Measurements from ENCODE around the gene E2F6.

Gene E2F6

GRCh38 chr2:11483806-11484617, 18.1 kb upstream of the E2F6 start:
- no peak for DNase-seq (ENCODE audit: low spot score)

GRCh38 chr2:11482473-11483035, 16.6 kb upstream of the E2F6 start:
- in situ Hi-C loops (cut with MboI; ENCODE audit: low sequenced_read_pairs, unreplicated experiment) = no loop called here
- DNase-seq (ENCODE audit: low spot score) = peak; percentile 47
- TF ChIP-seq, protein P1, sequence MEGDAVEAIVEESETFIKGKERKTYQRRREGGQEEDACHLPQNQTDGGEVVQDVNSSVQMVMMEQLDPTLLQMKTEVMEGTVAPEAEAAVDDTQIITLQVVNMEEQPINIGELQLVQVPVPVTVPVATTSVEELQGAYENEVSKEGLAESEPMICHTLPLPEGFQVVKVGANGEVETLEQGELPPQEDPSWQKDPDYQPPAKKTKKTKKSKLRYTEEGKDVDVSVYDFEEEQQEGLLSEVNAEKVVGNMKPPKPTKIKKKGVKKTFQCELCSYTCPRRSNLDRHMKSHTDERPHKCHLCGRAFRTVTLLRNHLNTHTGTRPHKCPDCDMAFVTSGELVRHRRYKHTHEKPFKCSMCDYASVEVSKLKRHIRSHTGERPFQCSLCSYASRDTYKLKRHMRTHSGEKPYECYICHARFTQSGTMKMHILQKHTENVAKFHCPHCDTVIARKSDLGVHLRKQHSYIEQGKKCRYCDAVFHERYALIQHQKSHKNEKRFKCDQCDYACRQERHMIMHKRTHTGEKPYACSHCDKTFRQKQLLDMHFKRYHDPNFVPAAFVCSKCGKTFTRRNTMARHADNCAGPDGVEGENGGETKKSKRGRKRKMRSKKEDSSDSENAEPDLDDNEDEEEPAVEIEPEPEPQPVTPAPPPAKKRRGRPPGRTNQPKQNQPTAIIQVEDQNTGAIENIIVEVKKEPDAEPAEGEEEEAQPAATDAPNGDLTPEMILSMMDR (IDR thresholded peaks at IDR 0.05; ENCODE audit: borderline replicate concordance, control extremely low read depth, extremely low read depth, insufficient read depth, missing control alignments) = no peak

More at GRCh38 chr2:11483806-11484617, 18.1 kb upstream of the E2F6 start:
- in situ Hi-C loops (cut with MboI; ENCODE audit: low sequenced_read_pairs, unreplicated experiment) = no loop called here
- TF ChIP-seq, protein P1 (IDR thresholded peaks at IDR 0.05; ENCODE audit: borderline replicate concordance, control extremely low read depth, extremely low read depth, insufficient read depth, missing control alignments) = no peak

- no peak for DNase-seq (ENCODE audit: low spot score)
Measured at GRCh38 chr2:11481789-11482472, 16.0 kb upstream of the E2F6 start.

DNA sequence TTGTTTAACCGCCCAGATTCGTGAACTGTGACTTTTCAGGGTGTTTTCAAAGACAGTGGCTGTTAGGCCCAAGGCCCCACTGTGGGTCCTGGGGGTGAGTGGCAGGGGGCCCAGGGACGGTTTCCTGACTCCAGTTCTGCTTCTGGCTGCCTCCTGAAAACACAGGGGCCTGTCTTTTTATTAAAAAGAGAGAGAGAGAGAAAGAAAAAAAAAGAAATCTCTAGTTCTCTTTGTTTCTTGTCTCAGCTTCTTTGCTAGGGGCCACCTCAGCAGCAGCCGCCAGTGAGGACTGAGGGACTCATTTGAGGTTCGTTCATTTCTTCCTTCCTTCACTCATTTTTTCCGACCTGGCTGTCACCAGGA, 15.4 kb upstream of the E2F6 start:
- in situ Hi-C loops (cut with MboI; ENCODE audit: low sequenced_read_pairs, unreplicated experiment) = no loop called here
- TF ChIP-seq, protein P1 (IDR thresholded peaks at IDR 0.05; ENCODE audit: borderline replicate concordance, control extremely low read depth, extremely low read depth, insufficient read depth, missing control alignments) = no peak
- DNase-seq (ENCODE audit: low spot score) = no peak

More at GRCh38 chr2:11481789-11482472, 16.0 kb upstream of the E2F6 start:
- TF ChIP-seq, protein P1 (IDR thresholded peaks at IDR 0.05; ENCODE audit: borderline replicate concordance, control extremely low read depth, extremely low read depth, insufficient read depth, missing control alignments) = no peak
- in situ Hi-C loops (cut with MboI; ENCODE audit: low sequenced_read_pairs, unreplicated experiment) = no loop called here

- DNase-seq (ENCODE audit: low spot score) = no peak
- TF ChIP-seq, protein P1 (IDR thresholded peaks at IDR 0.05; ENCODE audit: borderline replicate concordance, control extremely low read depth, extremely low read depth, insufficient read depth, missing control alignments) = no peak
- in situ Hi-C loops (cut with MboI; ENCODE audit: low sequenced_read_pairs, unreplicated experiment) = no loop called here
Measured at GRCh38 chr2:11480859-11481258, 14.9 kb upstream of the E2F6 start.

DNA sequence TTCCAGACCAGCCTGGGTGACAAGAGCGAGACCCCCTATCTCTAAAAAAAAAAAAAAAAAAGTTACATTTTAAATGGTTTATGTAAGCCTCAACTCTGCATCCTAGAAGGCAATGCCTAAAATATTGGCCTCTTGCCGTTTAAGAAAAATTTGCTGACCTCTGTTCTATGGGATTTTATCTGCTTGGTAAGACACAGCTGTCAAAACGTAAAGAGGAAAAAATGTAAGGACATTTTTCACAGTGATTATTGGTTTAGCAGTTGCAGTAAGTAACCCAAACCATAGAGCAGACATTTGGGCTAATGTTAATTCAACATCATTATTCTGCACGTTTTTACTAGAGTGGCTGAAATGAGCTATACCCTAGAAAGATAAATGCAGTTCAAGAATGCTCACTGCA, 14.4 kb upstream of the E2F6 start:
- TF ChIP-seq, protein P1 (IDR thresholded peaks at IDR 0.05; ENCODE audit: borderline replicate concordance, control extremely low read depth, extremely low read depth, insufficient read depth, missing control alignments) = no peak
- no peak for DNase-seq (ENCODE audit: low spot score)
- in situ Hi-C loops (cut with MboI; ENCODE audit: low sequenced_read_pairs, unreplicated experiment) = no loop called here

Measured in GM13976 (cell line).